CD1c-positive myeloid dendritic cell (primary cell): ENCODE results near the gene MAML3.
A peak's percentile ranks its signal among the peaks of the same experiment; 100 is the strongest.

ENCODE experiments used
- DNase-seq: peaks from one replicate; pipeline ENCODE4 v3.0.0-alpha.2; 2016; ENCODE audit errors: extremely low spot score

Gene MAML3

GRCh38 chr4:139841464-139842195 is 312.4 kb downstream of the MAML3 start:
- no peak for DNase-seq

GRCh38 chr4:139840773-139841172 is 313.2 kb downstream of the MAML3 start:
- no peak for DNase-seq

GRCh38 chr4:139839403-139840031 is 314.5 kb downstream of the MAML3 start:
- no peak for DNase-seq

GRCh38 chr4:139838811-139839210 is 315.2 kb downstream of the MAML3 start:
- DNase-seq = no peak

GRCh38 chr4:139834981-139835391 is 319.0 kb downstream of the MAML3 start:
- DNase-seq = no peak

- DNase-seq = no peak
These were observed 319.7 kb downstream of the MAML3 start for GRCh38 chr4:139834226-139834662.

GRCh38 chr4:139833151-139833910 is 320.7 kb downstream of the MAML3 start:
- DNase-seq = no peak

- peak; percentile 39 for DNase-seq
These were observed 324.9 kb downstream of the MAML3 start for GRCh38 chr4:139828966-139829664.

GRCh38 chr4:139826426-139826825 is 327.6 kb downstream of the MAML3 start:
- no peak for DNase-seq

GRCh38 chr4:139825523-139826014 is 328.4 kb downstream of the MAML3 start:
- no peak for DNase-seq

GRCh38 chr4:139824882-139825522 is 329.0 kb downstream of the MAML3 start:
- DNase-seq = no peak

GRCh38 chr4:139823746-139824145 is 330.2 kb downstream of the MAML3 start:
- no peak for DNase-seq

- no peak for DNase-seq
These were observed 330.6 kb downstream of the MAML3 start for GRCh38 chr4:139823345-139823744.

GRCh38 chr4:139822391-139822790 is 331.6 kb downstream of the MAML3 start:
- DNase-seq = no peak

GRCh38 chr4:139819082-139819481 is 334.9 kb downstream of the MAML3 start:
- DNase-seq = no peak

GRCh38 chr4:139817657-139818452 is 336.1 kb downstream of the MAML3 start:
- DNase-seq = no peak

- DNase-seq = no peak
These were observed 337.1 kb downstream of the MAML3 start for GRCh38 chr4:139816856-139817255.

- peak; percentile 13 for DNase-seq
These were observed 338.0 kb downstream of the MAML3 start for GRCh38 chr4:139815778-139816601.

GRCh38 chr4:139814323-139815015 is 339.5 kb downstream of the MAML3 start:
- peak; percentile 21 for DNase-seq
